GM18508 (cell line): ENCODE results near the gene APOC4.
"Not testable (repeated sequence)": the region's sequence is repeated elsewhere in the genome, so short reads cannot be mapped to it uniquely, and the experiment has no call there.

Experiments
- ATAC-seq: cut with Tn5 transposase; IDR thresholded peaks from one replicate; pipeline ENCODE4 v1.9.1; 2021; ENCODE audit warnings: moderate number of reproducible peaks; ENCODE audit not compliant: insufficient read depth, unreplicated experiment

The APOC4 gene, protein sequence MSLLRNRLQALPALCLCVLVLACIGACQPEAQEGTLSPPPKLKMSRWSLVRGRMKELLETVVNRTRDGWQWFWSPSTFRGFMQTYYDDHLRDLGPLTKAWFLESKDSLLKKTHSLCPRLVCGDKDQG

DNA sequence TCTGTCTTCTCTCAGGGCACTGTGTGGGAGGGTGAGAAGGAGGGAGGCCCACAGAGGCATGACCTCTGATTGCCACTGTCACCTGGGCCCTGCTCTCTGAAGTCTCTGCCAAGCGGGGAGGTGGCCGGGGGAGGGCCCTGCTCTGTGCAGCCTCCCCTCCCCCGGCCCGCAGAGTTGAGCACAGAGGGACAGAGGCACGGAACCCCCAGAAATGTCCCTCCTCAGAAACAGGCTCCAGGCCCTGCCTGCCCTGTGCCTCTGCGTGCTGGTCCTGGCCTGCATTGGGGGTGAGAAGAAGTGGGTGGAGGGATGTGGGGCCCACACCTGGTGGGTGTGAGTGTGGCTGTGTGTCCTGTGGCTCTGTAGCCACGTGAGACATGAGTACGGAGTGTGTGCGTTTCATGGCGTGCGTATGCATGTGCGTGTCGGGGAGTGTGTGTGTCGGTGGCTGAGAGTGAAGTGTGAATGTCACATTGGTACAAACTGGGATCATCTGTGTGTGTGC lies at the start of gene APOC4:
TSS of gene APOC4 (plus strand) at position 171 of the 505 bp plus-strand sequence. CDS start at position 212, 41 bp downstream.
- ATAC-seq = no peak

DNA sequence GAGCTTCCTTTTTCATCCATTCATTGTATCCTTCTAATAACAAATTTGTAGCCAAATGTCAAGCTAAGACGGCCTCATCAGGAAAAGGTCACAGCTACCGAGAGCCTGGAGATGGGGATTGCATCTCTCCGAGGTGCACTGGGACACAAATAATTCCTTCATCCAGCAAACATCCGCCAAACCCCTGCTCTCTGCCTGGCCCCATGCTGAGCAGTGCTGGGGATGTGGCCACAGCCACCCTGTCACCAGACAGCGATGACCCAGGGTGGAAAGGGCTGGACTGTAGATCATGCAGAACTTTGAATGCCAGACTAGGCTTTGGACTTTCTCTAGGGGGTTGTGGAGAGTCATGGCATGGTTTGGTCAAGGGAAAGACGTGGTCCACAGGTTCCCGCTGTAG lies 49.1 kb upstream of the APOC4 start:
- no peak for ATAC-seq

DNA sequence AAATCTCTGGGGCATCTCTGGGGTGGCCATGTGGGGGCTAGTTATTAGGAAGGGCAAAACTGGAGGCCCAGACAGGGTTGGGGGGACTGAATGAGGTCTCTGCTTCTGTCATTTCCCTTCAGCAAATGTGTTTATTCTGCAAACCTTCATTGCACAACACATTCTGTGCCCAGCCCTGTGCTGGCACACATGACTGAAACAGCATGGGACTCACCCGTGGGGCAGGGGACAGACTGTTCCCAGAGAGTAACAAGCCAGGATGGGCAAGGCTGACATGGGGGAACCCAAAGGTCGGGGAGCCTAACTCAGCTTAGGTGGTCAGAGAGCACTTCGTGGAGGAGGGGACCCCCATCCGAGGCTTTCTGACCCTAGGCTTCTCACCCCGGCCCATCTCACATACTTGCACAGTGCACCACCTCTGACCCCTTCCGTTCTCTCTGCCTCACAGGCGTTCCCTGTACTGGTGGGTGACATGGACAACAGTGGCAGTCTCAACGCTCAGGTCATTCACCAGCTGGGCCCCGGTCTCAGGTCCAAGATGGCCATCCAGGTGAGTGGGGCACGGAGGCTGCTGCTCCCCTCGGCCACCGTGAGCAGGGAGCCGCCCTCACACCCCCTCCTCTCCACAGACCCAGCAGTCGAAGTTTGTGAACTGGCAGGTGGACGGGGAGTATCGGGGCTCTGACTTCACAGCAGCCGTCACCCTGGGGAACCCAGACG lies 48.5 kb upstream of the APOC4 start:
- no peak for ATAC-seq

DNA sequence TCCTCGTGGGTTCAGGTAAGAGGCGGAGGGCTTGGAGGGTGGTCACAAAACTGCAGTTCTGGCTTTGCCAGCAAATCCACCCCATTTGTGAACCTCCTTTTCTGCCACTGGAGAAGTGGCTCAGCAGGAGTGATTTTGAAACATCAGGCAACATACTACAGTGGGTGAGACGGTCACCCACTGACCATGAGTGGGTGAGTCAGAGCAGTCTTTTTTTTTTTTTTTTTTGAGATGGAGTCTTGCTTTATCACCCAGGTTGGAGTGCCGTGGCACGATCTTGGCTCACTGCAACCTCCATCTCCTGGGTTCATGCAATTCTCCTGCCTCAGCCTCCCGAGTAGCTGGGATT lies 48.0 kb upstream of the APOC4 start:
- no peak for ATAC-seq

DNA sequence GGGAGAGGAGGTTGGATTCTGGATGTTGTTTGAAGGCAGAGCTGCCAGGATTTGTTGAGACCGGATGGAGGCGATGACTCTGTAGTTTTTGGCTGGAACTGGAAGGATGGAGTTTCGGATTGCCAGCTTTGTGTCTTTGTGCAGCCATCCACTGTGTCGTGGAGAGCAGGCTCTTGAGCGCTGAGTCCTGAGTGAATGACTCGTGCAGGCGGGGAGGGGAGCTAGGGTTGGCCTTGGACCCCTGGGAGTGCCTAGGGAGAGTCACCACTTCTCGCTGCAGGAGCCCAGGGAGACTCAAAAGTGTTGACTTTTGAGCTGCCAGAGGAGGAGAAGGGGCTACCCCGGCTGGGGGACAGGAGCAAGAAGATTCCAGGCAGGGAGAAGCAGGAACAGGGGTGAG lies 47.1 kb upstream of the APOC4 start:
- ATAC-seq = no peak

DNA sequence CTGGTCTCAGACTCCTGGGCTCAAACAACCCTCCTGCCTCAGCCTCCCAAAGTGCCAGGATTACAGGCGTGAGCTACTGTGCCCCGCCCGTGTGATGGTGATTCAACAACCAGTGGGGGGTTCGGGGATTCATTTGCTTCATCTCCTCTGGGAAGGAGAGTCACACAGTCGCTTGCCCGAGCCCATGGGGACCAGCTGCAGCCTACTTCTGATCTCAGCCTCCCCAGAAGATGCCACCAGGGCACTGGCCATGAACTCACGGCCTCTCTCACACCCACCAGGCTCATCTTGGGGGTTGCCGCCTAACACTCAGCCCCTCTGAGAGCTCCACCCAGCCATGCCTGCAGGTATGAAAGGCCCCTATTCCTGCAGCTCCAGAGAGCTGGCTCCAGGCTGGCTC lies 44.2 kb upstream of the APOC4 start:
- ATAC-seq = no peak

DNA sequence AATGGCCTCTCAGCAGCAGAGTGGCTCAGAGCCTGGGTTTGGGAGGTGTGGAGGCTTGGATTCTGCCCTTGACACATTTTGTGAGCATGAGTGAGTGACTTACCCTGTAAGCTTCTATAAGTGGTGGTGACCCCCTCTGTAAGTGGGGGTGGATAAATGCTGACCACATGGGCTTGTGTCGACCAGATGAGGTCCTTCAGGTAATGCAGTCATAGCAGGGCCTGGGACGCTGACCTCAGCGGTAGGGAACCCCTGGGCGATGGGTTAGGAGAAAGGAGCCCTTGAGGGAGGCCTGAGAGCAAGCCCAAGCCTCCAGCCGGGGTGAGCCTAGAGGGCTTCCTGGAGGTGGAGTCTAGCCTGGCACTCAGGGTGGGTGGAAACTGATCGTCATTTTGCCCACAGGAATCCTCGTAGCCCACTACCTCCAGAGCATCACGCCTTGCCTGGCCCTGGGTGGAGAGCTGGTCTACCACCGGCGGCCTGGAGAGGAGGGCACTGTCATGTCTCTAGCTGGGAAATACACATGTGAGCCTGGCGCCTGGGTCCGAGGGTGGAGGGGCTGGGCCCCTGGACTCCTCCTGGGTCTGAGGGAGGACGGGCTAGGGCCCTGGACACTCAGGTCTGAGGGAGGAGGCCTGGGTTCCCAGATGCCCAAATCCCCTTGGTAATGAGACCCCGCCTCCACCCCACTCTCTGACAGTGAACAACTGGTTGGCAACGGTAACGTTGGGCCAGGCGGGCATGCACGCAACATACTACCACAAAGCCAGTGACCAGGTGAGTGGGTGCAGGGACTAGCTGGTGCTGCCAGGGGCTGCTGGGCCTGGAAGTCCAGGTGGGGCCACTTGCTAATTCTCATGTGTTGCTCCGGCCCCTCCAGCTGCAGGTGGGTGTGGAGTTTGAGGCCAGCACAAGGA lies 41.5 kb upstream of the APOC4 start:
- ATAC-seq = no peak

DNA sequence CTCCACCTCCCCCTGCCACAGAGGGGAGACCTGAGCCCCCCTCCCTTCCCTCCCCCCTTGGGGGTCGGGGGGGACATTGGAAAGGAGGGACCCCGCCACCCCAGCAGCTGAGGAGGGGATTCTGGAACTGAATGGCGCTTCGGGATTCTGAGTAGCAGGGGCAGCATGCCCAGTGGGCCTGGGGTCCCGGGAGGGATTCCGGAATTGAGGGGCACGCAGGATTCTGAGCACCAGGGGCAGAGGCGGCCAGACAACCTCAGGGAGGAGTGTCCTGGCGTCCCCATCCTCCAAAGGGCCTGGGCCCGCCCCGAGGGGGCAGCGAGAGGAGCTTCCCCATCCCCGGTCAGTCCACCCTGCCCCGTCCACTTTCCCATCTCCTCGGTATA lies 38.8 kb upstream of the APOC4 start:
- no peak for ATAC-seq

DNA sequence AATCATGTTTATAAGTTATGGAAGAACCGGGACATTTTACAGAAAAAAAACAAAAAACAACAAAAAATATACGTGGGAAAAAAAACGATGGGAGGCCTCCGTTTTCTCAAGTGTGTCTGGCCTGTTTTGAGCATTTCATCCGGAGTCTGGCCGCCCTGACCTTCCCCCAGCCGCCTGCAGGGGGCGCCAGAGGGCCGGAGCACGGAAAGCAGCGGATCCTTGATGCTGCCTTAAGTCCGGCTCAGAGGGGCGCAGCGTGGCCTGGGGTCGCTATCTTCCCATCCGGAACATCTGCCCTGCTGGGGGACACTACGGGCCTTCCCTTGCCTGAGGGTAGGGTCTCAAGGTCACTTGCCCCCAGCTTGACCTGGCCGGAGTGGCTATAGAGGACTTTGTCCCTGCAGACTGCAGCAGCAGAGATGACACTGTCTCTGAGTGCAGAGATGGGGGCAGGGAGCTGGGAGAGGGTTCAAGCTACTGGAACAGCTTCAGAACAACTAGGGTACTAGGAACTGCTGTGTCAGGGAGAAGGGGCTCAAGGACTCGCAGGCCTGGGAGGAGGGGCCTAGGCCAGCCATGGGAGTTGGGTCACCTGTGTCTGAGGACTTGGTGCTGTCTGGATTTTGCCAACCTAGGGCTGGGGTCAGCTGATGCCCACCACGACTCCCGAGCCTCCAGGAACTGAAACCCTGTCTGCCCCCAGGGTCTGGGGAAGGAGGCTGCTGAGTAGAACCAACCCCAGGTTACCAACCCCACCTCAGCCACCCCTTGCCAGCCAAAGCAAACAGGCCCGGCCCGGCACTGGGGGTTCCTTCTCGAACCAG lies 38.2 kb upstream of the APOC4 start:
- no peak for ATAC-seq

DNA sequence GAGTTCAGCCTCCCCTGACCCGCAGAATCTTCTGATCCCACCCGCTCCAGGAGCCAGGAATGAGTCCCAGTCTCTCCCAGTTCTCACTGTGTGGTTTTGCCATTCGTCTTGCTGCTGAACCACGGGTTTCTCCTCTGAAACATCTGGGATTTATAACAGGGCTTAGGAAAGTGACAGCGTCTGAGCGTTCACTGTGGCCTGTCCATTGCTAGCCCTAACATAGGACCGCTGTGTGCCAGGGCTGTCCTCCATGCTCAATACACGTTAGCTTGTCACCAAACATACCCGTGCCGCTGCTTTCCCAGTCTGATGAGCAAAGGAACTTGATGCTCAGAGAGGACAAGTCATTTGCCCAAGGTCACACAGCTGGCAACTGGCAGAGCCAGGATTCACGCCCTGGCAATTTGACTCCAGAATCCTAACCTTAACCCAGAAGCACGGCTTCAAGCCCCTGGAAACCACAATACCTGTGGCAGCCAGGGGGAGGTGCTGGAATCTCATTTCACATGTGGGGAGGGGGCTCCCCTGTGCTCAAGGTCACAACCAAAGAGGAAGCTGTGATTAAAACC lies 37.5 kb upstream of the APOC4 start:
- ATAC-seq = no peak

DNA sequence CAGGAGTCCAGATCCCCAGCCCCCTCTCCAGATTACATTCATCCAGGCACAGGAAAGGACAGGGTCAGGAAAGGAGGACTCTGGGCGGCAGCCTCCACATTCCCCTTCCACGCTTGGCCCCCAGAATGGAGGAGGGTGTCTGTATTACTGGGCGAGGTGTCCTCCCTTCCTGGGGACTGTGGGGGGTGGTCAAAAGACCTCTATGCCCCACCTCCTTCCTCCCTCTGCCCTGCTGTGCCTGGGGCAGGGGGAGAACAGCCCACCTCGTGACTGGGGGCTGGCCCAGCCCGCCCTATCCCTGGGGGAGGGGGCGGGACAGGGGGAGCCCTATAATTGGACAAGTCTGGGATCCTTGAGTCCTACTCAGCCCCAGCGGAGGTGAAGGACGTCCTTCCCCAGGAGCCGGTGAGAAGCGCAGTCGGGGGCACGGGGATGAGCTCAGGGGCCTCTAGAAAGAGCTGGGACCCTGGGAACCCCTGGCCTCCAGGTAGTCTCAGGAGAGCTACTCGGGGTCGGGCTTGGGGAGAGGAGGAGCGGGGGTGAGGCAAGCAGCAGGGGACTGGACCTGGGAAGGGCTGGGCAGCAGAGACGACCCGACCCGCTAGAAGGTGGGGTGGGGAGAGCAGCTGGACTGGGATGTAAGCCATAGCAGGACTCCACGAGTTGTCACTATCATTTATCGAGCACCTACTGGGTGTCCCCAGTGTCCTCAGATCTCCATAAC lies 36.4 kb upstream of the APOC4 start, which contains the start of gene APOE:
TSS of gene APOE (plus strand) at position 360 of the 724 bp plus-strand sequence. CDS start 829 bp downstream, outside the sequence.
- no peak for ATAC-seq

DNA sequence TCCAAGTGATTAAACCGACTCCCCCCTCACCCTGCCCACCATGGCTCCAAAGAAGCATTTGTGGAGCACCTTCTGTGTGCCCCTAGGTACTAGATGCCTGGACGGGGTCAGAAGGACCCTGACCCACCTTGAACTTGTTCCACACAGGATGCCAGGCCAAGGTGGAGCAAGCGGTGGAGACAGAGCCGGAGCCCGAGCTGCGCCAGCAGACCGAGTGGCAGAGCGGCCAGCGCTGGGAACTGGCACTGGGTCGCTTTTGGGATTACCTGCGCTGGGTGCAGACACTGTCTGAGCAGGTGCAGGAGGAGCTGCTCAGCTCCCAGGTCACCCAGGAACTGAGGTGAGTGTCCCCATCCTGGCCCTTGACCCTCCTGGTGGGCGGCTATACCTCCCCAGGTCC lies 34.4 kb upstream of the APOC4 start:
- no peak for ATAC-seq

DNA sequence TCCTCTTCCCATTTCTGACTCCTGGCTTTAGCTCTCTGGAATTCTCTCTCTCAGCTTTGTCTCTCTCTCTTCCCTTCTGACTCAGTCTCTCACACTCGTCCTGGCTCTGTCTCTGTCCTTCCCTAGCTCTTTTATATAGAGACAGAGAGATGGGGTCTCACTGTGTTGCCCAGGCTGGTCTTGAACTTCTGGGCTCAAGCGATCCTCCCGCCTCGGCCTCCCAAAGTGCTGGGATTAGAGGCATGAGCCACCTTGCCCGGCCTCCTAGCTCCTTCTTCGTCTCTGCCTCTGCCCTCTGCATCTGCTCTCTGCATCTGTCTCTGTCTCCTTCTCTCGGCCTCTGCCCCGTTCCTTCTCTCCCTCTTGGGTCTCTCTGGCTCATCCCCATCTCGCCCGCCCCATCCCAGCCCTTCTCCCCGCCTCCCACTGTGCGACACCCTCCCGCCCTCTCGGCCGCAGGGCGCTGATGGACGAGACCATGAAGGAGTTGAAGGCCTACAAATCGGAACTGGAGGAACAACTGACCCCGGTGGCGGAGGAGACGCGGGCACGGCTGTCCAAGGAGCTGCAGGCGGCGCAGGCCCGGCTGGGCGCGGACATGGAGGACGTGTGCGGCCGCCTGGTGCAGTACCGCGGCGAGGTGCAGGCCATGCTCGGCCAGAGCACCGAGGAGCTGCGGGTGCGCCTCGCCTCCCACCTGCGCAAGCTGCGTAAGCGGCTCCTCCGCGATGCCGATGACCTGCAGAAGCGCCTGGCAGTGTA lies 33.8 kb upstream of the APOC4 start:
- no peak for ATAC-seq

DNA sequence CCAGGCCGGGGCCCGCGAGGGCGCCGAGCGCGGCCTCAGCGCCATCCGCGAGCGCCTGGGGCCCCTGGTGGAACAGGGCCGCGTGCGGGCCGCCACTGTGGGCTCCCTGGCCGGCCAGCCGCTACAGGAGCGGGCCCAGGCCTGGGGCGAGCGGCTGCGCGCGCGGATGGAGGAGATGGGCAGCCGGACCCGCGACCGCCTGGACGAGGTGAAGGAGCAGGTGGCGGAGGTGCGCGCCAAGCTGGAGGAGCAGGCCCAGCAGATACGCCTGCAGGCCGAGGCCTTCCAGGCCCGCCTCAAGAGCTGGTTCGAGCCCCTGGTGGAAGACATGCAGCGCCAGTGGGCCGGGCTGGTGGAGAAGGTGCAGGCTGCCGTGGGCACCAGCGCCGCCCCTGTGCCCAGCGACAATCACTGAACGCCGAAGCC lies 33.2 kb upstream of the APOC4 start:
- ATAC-seq = no peak

DNA sequence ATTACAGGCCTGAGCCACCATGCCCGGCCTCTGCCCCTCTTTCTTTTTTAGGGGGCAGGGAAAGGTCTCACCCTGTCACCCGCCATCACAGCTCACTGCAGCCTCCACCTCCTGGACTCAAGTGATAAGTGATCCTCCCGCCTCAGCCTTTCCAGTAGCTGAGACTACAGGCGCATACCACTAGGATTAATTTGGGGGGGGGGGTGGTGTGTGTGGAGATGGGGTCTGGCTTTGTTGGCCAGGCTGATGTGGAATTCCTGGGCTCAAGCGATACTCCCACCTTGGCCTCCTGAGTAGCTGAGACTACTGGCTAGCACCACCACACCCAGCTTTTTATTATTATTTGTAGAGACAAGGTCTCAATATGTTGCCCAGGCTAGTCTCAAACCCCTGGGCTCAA lies 32.3 kb upstream of the APOC4 start:
- ATAC-seq = no peak

DNA sequence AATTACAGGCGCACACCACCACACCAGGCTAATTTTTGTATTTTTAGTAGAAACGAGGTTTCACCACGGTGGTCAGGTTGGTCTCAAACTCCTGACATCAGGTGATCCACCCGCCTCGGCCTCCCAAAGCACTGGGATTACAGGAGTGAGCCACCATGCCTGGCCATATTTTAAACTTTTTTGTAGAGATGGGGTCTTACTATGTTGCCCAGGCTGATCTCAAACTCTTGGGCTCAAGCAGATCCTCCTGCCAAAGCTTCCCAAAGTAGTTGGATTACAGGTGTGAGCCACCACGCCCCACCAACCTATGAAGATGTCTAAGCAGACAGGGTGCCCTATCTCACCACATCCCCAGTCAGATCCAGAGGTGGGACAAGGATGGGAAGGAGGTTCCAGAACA lies 30.1 kb upstream of the APOC4 start:
- not testable (repeated sequence) for ATAC-seq

DNA sequence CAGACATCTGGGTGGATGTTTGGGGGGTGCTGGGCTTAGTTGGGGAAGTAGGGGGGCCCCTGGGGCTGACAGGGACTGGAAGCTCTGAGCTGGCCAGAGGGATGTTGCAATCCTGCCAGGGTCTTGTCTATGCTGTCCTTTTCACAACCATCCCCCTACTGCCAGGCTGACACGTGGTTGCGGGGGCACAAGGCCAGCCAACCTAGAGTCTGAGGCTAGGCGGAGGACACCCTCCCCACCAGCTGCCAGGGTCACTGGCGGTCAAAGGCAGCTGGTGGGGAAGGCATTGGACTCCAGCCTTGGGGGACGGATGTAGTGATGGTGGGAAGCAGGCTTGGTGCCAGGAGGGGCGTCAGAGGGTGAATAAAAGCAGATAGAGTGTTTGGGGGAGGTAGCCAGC lies 29.2 kb upstream of the APOC4 start:
- ATAC-seq = no peak
